Measurements from ENCODE around the gene TGFB1I1. TPM values are rescaled to one million over a fixed set of nuclear protein-coding genes. Genes with fewer than 3 reads are reported as not detected.

The TGFB1I1 gene
- total and polyA plus RNA-seq, 2 experiments from 2014 or later: 4.1 to 4.2 TPM

- peak overlapping the region; percentile 79 for H3K4me3 Mint-ChIP-seq
- peak; percentile 87 for ATAC-seq
Measured at GRCh38 chr16:31487720-31488467, 15.9 kb downstream of the TGFB1I1 start.

GRCh38 chr16:31488468-31489297 is 16.7 kb downstream of the TGFB1I1 start:
- peaks cover 58% of the 10 kb centered on the region for H3K27me3 ChIP-seq (ENCODE audit: insufficient read depth)
- H3K4me1 ChIP-seq (ENCODE audit: insufficient read depth): no peaks in the 10 kb centered on the region; the same call in 1 of the 2 replicates
- Mint-ChIP-seq H3K27ac (no peak overlapping the region), H3K4me3 (peak overlapping the region; percentile 79), H3K27me3 (ENCODE audit: insufficient read depth, low read depth, poor library complexity) (peaks cover 57% of the 10 kb centered on the region), H3K4me1 (peaks cover 17% of the 10 kb centered on the region; the same call in 2 of the 3 replicates), H3K36me3 (ENCODE audit: low read depth) (peaks cover 27% of the 10 kb centered on the region), H3K9me3 (no peaks in the 10 kb centered on the region; the same call in 2 of the 3 replicates)
- no peaks in the 10 kb centered on the region for H3K79me2 ChIP-seq (replicated peaks; ENCODE audit: insufficient read depth)
- no peak overlapping the region for H3K27ac ChIP-seq (ENCODE audit: low read depth)
- TF ChIP-seq, protein P1, sequence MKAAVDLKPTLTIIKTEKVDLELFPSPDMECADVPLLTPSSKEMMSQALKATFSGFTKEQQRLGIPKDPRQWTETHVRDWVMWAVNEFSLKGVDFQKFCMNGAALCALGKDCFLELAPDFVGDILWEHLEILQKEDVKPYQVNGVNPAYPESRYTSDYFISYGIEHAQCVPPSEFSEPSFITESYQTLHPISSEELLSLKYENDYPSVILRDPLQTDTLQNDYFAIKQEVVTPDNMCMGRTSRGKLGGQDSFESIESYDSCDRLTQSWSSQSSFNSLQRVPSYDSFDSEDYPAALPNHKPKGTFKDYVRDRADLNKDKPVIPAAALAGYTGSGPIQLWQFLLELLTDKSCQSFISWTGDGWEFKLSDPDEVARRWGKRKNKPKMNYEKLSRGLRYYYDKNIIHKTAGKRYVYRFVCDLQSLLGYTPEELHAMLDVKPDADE (IDR thresholded peaks at IDR 0.05): no peak
- TF ChIP-seq CREB1 (CRISPR knock-in tag; IDR thresholded peaks at IDR 0.05; ENCODE audit: low read depth) (no peak), JUNB (IDR thresholded peaks at IDR 0.05; ENCODE audit: unreplicated experiment) (no peak), STAT1 (IDR thresholded peaks at IDR 0.05; ENCODE audit: unreplicated experiment) (no peak), POLR2AphosphoS5 (IDR thresholded peaks at IDR 0.05; ENCODE audit: low read depth) (peak; percentile 29; the same call in 1 of the 2 replicates)
- peak; percentile 13 for ATAC-seq
- H3F3A ChIP-seq (replicated peaks; ENCODE audit: low read depth): no peaks in the 10 kb centered on the region
- H3K4me3 ChIP-seq: peak overlapping the region; percentile 71
- peak overlapping the region; percentile 98 for H2AFZ ChIP-seq
- DNase-seq (ENCODE audit: low spot score): peak; percentile 25
- no peaks in the 10 kb centered on the region for H3K9me2 ChIP-seq (ENCODE audit: insufficient read depth)
- peak overlapping the region; percentile 88 for H3K4me2 ChIP-seq
- H4K20me1 ChIP-seq (replicated peaks; ENCODE audit: insufficient read depth): no peaks in the 10 kb centered on the region
- H3K36me3 ChIP-seq (ENCODE audit: insufficient read depth): no peaks in the 10 kb centered on the region

More at GRCh38 chr16:31487720-31488467, 15.9 kb downstream of the TGFB1I1 start:
- Histone ChIP-seq H2AFZ (peak overlapping the region; percentile 98), H4K20me1 (replicated peaks; ENCODE audit: insufficient read depth) (no peaks in the 10 kb centered on the region), H3K79me2 (replicated peaks; ENCODE audit: insufficient read depth) (no peaks in the 10 kb centered on the region), H3K4me3 (peak overlapping the region; percentile 71), H3K36me3 (ENCODE audit: insufficient read depth) (no peaks in the 10 kb centered on the region), H3F3A (replicated peaks; ENCODE audit: low read depth) (no peaks in the 10 kb centered on the region), H3K4me1 (ENCODE audit: insufficient read depth) (no peaks in the 10 kb centered on the region; the same call in 1 of the 2 replicates), H3K27me3 (ENCODE audit: insufficient read depth) (peaks cover 61% of the 10 kb centered on the region), H3K9me2 (ENCODE audit: insufficient read depth) (no peaks in the 10 kb centered on the region), H3K27ac (ENCODE audit: low read depth) (no peak overlapping the region), H3K4me2 (peak overlapping the region; percentile 88)
- peak; percentile 89 for DNase-seq (ENCODE audit: low spot score)
- H3K36me3 Mint-ChIP-seq (ENCODE audit: low read depth): peaks cover 19% of the 10 kb centered on the region
- H3K9me3 Mint-ChIP-seq: no peaks in the 10 kb centered on the region; the same call in 2 of the 3 replicates
- peaks cover 55% of the 10 kb centered on the region for H3K27me3 Mint-ChIP-seq (ENCODE audit: insufficient read depth, low read depth, poor library complexity)
- no peak for TF ChIP-seq ZNF331 (CRISPR knock-in tag; IDR thresholded peaks at IDR 0.05; ENCODE audit: low read depth)
- no peak for TF ChIP-seq STAT1 (IDR thresholded peaks at IDR 0.05; ENCODE audit: unreplicated experiment)
- peak; percentile 60 for TF ChIP-seq EZH2 (IDR thresholded peaks at IDR 0.05; ENCODE audit: low read depth, unreplicated experiment)
- 0 out of 2 replicates have a peak, but pooled peaks have one; percentile 43 for TF ChIP-seq POLR2AphosphoS5 (IDR thresholded peaks at IDR 0.05; ENCODE audit: low read depth)
- H3K4me1 Mint-ChIP-seq: peaks cover 17% of the 10 kb centered on the region; the same call in 2 of the 3 replicates
- H3K27ac Mint-ChIP-seq: no peak overlapping the region

Data from GM23338 (cell line).